Uterus (tissue), 2 donors: Measurements from ENCODE around the gene RPL29.

Experiments used
- CTCF ChIP-seq, 4 experiments: fragments of 200-600 bp in 2 of 4; fragments of 450-650 bp in 2 of 4; sonication (generic) in 2 of 4; IDR thresholded peaks; one replicate each; pipeline ENCODE4 v1.5.1; 2016 to 2019; ENCODE audit warnings: antibody characterized with exemption in 4 of 4, mild to moderate bottlenecking in 2 of 4, moderate library complexity in 1 of 4
- POLR2A ChIP-seq, 2 donors: fragments of 450-650 bp; IDR thresholded peaks; one replicate each; pipeline ENCODE4 v1.6.1; 2016; ENCODE audit warnings: antibody characterized with exemption in 2 of 2, mild to moderate bottlenecking in 1 of 2, moderate library complexity in 1 of 2

GRCh38 chr3:51968170-51968775 is 27.4 kb downstream of the RPL29 start:
- TF ChIP-seq CTCF (IDR thresholded peaks at IDR 0.05) (no peak), POLR2A (IDR thresholded peaks at IDR 0.05) (no peak)
